EH (cell line): Measurements from ENCODE around the gene DPF1.

Experiments
- DNase-seq: peaks from one replicate; pipeline ENCODE4 v3.0.0-alpha.2; 2015; ENCODE audit warnings: low read depth

Gene DPF1

GRCh38 chr19:38197937-38198704 lies 25.9 kb downstream of the DPF1 start:
- DNase-seq = no peak

- DNase-seq = no peak
Observed at GRCh38 chr19:38196948-38197656, 26.9 kb downstream of the DPF1 start.

DNA sequence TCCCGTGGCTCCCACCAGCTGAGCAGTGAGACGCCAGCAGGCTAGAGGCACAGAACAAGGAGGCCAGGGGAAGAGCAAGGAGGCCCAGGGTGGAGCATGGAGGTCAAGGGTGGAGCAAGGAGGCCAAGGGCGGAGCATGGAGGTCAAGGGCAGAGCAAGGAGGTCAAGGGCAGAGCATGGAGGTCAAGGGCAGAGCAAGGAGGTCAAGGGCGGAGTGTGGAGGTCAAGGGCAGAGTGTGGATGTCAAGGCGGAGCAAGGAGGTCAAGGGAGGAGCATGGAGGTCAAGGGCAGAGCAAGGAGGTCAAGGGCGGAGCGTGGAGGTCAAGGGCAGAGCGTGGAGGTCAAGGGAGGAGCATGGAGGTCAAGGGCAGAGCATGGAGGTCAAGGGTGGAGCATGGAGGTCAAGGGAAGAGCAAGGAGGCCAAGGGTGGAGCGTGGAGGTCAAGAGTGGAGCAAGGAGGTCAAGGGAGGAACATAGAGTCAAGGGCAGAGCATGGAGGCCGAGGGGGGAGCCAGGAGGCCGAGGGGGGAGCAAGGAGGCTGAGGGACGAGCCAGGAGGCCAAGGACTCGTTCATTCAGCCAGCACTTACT lies 27.7 kb downstream of the DPF1 start:
- DNase-seq = no peak

DNA sequence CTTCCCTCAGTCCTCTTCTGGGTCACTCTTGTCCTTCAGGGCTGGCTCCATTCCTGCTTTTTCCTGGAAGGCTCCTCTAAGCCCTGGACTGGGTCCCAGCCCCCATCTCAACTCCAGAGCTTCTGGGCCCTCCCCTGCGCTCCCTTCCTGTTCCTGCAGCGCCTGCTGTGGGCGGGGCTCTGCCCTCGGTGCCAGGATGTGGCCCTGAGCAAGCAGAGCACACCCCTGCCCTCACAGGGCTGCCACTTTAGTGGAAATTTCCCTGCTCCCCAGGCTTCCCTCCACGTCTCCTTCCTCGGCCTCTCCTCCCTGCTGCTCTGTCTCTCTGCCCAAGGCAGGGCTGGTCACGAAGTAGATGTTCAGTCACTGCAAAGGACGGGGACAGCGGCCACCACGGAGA lies 28.8 kb downstream of the DPF1 start:
- DNase-seq = no peak

DNA sequence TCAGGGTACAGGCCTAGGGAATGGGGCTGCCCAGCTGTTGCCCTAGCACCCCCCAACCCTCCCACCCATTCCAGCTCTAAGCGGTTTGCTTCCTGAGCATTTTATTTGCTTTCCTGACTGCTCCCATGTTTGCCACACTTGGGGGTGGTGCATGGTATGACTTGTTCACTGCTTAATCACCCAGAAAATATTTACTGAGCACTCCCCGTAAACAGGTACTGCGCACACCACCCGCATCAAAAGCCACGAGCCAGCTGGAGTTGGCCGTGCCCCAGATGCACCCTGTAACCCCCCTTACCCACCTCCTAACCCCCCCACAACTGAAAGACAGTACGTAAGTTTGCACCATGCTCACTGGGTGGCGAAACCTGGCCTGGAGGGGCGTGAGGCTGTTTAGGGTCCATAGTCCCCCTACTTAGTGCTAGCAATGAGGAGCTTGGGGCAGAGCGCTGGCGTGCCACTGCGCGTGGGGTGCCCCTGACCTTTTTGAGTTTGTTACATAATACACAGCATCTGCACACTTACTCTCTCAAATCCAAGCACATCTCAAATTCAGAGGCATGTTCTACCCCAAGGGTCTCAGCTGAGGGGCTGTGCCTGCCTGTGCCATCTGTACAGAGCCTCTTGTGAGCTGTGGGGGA lies 29.8 kb downstream of the DPF1 start:
- no peak for DNase-seq

- no peak for DNase-seq
Observed at GRCh38 chr19:38193445-38193844, 30.6 kb downstream of the DPF1 start.

- no peak for DNase-seq
Observed at GRCh38 chr19:38191747-38192146, 32.3 kb downstream of the DPF1 start.

GRCh38 chr19:38190793-38191192 lies 33.2 kb downstream of the DPF1 start:
- no peak for DNase-seq

DNA sequence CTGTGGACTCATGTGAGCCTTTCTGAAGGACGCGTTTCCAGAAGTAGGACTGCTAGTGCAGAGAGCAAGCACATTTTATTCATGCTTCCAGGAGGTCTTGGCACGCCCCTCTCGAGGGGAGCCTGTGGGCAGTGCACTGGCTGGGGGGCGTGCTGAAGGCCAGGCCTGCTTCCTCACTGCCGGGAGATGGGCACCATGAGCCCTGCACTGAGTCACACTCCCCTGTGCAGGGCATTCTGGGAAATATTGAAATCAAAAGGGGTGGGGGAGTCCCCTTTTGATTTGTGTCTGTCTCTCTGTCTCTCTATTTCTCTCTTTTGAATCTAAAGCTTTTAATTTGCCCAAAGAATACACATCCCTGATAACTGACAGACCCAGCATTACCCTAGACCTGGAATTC lies 34.0 kb downstream of the DPF1 start:
- no peak for DNase-seq

- DNase-seq = no peak
Observed at GRCh38 chr19:38185562-38185961, 38.5 kb downstream of the DPF1 start.

- no peak for DNase-seq
Observed at GRCh38 chr19:38184815-38185214, 39.2 kb downstream of the DPF1 start.

- no peak for DNase-seq
Observed at GRCh38 chr19:38183251-38183897, 40.6 kb downstream of the DPF1 start.

DNA sequence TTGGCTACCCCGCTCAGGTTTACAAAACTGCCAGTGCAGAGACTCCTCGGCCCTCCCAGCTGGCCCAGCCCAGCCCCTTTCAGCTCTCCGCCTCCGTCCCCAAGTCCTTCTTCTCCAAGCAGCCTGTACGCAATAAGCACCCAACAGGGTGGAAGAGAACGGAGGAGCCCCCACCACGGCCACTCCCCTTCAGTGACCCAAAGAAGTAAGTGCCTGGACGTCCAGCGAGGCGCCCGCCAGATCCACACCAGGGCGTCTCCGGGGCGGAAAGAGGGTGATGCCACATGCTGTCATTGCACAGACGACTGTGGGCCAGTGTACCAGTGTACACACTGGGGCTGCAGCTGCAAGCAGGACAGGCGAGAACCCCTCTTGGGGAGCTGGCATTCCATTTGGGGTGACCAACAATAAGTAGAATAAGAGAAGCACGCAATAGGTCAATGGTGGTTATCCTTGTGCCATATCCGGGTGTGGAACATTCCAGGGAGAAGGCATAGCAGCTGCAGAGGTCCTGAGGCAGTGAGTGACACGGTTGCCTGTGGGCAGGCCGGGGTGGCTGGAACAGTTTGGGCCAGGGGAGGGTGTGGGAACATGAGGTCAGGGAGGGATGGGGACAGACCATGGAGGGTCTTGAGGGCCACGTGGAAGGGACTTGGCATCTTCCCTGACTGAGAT lies 41.3 kb downstream of the DPF1 start:
- peak; percentile 7 for DNase-seq

GRCh38 chr19:38180071-38180470 lies 44.0 kb downstream of the DPF1 start:
- no peak for DNase-seq

GRCh38 chr19:38175422-38175821 lies 48.6 kb downstream of the DPF1 start:
- no peak for DNase-seq

DNA sequence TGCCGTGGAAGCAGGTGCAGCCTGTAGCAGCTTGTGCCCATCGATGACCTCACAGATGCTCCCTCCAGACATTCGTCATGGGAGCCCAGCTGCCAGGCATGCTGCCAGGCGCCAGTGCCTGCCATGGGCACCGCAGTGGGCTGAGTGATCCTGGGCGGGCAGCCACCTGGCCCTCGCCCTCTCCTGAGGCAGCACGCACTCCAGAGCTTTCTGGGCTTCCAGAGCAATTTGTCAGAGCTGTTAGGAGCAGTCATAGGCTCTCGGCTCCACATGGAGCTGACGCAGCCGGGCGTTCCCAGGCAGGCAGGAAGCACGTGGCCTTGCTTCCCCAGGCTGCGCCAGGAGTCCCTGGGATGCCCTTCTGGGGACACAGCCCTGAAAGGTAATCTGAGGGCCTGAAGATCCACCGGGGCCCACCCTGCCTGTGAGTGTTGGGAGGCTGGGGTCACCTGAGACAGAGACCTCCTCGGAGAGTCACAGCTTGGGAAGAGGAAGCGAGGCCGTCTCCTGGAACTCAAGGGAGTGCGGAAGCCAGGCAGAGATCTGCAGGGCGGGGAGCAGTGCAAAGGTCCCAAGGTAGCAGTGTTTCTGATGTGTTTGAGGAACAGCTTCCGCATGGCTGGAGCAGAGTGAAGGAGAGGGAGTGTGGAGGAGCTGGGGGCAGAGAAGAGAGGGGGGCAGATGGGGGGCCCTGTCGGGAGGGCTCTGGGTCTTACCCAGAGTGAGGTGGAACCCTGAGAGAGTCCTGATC lies 50.6 kb downstream of the DPF1 start:
- DNase-seq = no peak

GRCh38 chr19:38172001-38172400 lies 52.0 kb downstream of the DPF1 start:
- no peak for DNase-seq

GRCh38 chr19:38170334-38170733 lies 53.7 kb downstream of the DPF1 start:
- no peak for DNase-seq

GRCh38 chr19:38168637-38169036 lies 55.4 kb downstream of the DPF1 start:
- no peak for DNase-seq

DNA sequence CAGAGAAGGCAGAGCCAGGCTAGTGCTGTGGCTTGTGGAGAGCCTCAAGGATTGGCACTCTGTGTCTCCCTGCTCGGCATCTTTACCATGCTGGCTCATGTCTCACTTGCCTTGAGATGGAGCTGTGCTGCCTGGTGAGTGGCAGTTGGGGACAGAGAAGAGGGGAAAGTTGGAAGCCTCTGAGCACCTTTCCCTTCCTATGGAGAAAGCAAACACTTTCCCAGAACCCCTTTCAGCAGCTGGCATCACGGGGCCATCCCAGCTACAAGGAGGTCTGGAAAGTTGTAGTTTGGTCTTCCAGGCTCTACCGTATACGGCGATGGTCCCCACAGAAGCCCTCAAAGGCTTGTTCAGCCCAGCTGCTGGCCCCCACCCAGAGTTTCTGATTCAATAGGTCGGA lies 58.7 kb downstream of the DPF1 start:
- no peak for DNase-seq

- no peak for DNase-seq
Observed at GRCh38 chr19:38164526-38164925, 59.5 kb downstream of the DPF1 start.
